ENCODE results near the gene COL28A1. TPM values are rescaled to one million over a fixed set of nuclear protein-coding genes. Genes with fewer than 3 reads are reported as not detected.
"Not testable (repeated sequence)": the region's sequence is repeated elsewhere in the genome, so short reads cannot be mapped to it uniquely, and the experiment has no call there.

COL28A1 gene
- total RNA-seq, 2 donors from 2014 or later, result 0.09 TPM; not detected in 1

- DNase-seq (ENCODE audit: low spot score in 2 of 2); ATAC-seq; H3K36me3 Mint-ChIP-seq; H3K27ac Mint-ChIP-seq: not testable (repeated sequence)
- peaks cover 6 to 10% of the 10 kb centered on the region in 2 donors for H3K9me3 Mint-ChIP-seq
Observed at GRCh38 chr7:7464991-7465765, 70.5 kb downstream of the COL28A1 start.

GRCh38 chr7:7454000-7454399, 81.7 kb downstream of the COL28A1 start:
- no peak for DNase-seq (ENCODE audit: low spot score in 2 of 2)
- H3K27ac Mint-ChIP-seq, result no peak overlapping the region
- no peaks in the 10 kb centered on the region for H3K36me3 Mint-ChIP-seq
- ATAC-seq, result no peak
- peaks cover 3 to 6% of the 10 kb centered on the region in 2 donors for H3K9me3 Mint-ChIP-seq

GRCh38 chr7:7452652-7453051, 83.0 kb downstream of the COL28A1 start:
- ATAC-seq (no peak), DNase-seq (ENCODE audit: low spot score in 2 of 2) (no peak)

GRCh38 chr7:7452119-7452518, 83.6 kb downstream of the COL28A1 start:
- peaks cover 14 to 18% of the 10 kb centered on the region in 2 donors for H3K9me3 Mint-ChIP-seq
- no peak overlapping the region for H3K27ac Mint-ChIP-seq
- peaks cover 0 to 9% of the 10 kb centered on the region in 2 donors for H3K36me3 Mint-ChIP-seq
- DNase-seq (ENCODE audit: low spot score in 2 of 2) (no peak), ATAC-seq (no peak)

More at GRCh38 chr7:7452652-7453051, 83.0 kb downstream of the COL28A1 start:
- Mint-ChIP-seq H3K36me3 (peaks cover 0 to 6% of the 10 kb centered on the region in 2 donors), H3K27ac (no peak overlapping the region), H3K9me3 (peaks cover 10 to 15% of the 10 kb centered on the region in 2 donors)

- no peak for ATAC-seq
- no peak for DNase-seq (ENCODE audit: low spot score in 2 of 2)
- Mint-ChIP-seq H3K36me3 (peaks cover 0 to 22% of the 10 kb centered on the region in 2 donors), H3K27ac (no peak overlapping the region), H3K9me3 (peaks cover 18 to 24% of the 10 kb centered on the region in 2 donors)
Observed at GRCh38 chr7:7449055-7449454, 86.6 kb downstream of the COL28A1 start.

GRCh38 chr7:7446616-7447015, 89.1 kb downstream of the COL28A1 start:
- ATAC-seq (no peak), DNase-seq (ENCODE audit: low spot score in 2 of 2) (no peak)
- no peak overlapping the region for H3K27ac Mint-ChIP-seq
- H3K36me3 Mint-ChIP-seq, result peaks cover 0 to 22% of the 10 kb centered on the region in 2 donors
- peaks cover 18 to 24% of the 10 kb centered on the region in 2 donors for H3K9me3 Mint-ChIP-seq

- DNase-seq (ENCODE audit: low spot score in 2 of 2) (no peak), ATAC-seq (no peak)
- no peak overlapping the region for H3K27ac Mint-ChIP-seq
- peaks cover 0 to 22% of the 10 kb centered on the region in 2 donors for H3K36me3 Mint-ChIP-seq
- H3K9me3 Mint-ChIP-seq, result peaks cover 11 to 20% of the 10 kb centered on the region in 2 donors
Observed at GRCh38 chr7:7443806-7444350, 91.8 kb downstream of the COL28A1 start.

GRCh38 chr7:7439564-7439963, 96.1 kb downstream of the COL28A1 start:
- Mint-ChIP-seq H3K36me3 (peaks cover 0 to 2% of the 10 kb centered on the region in 2 donors), H3K27ac (no peak overlapping the region), H3K9me3 (no peaks in the 10 kb centered on the region)
- DNase-seq (ENCODE audit: low spot score in 2 of 2) (no peak), ATAC-seq (no peak)

- no peaks in the 10 kb centered on the region for H3K9me3 Mint-ChIP-seq
- no peaks in the 10 kb centered on the region for H3K36me3 Mint-ChIP-seq
- H3K27ac Mint-ChIP-seq, result no peak overlapping the region
- DNase-seq (ENCODE audit: low spot score in 2 of 2) (no peak), ATAC-seq (peak; percentile 34 to 36)
Observed at GRCh38 chr7:7438851-7439250, 96.8 kb downstream of the COL28A1 start.

GRCh38 chr7:7435978-7436377, 99.7 kb downstream of the COL28A1 start:
- Mint-ChIP-seq H3K36me3 (no peaks in the 10 kb centered on the region), H3K27ac (no peak overlapping the region), H3K9me3 (no peaks in the 10 kb centered on the region)
- ATAC-seq, result no peak
- DNase-seq (ENCODE audit: low spot score in 2 of 2), result no peak

GRCh38 chr7:7434329-7434728, 101.3 kb downstream of the COL28A1 start:
- Mint-ChIP-seq H3K36me3 (no peaks in the 10 kb centered on the region), H3K9me3 (no peaks in the 10 kb centered on the region), H3K27ac (no peak overlapping the region)
- no peak for ATAC-seq
- no peak for DNase-seq (ENCODE audit: low spot score in 2 of 2)

GRCh38 chr7:7433811-7434210, 101.9 kb downstream of the COL28A1 start:
- ATAC-seq, result no peak
- no peak for DNase-seq (ENCODE audit: low spot score in 2 of 2)
- H3K27ac Mint-ChIP-seq, result no peak overlapping the region
- H3K9me3 Mint-ChIP-seq, result no peaks in the 10 kb centered on the region
- no peaks in the 10 kb centered on the region for H3K36me3 Mint-ChIP-seq

GRCh38 chr7:7432979-7433378, 102.7 kb downstream of the COL28A1 start:
- Mint-ChIP-seq H3K36me3 (no peaks in the 10 kb centered on the region), H3K9me3 (no peaks in the 10 kb centered on the region), H3K27ac (no peak overlapping the region)
- ATAC-seq (no peak), DNase-seq (ENCODE audit: low spot score in 2 of 2) (no peak)

GRCh38 chr7:7428806-7429205, 106.9 kb downstream of the COL28A1 start:
- ATAC-seq (no peak), DNase-seq (ENCODE audit: low spot score in 2 of 2) (no peak)
- Mint-ChIP-seq H3K36me3 (no peaks in the 10 kb centered on the region), H3K9me3 (no peaks in the 10 kb centered on the region), H3K27ac (no peak overlapping the region)

GRCh38 chr7:7427363-7427762, 108.3 kb downstream of the COL28A1 start:
- H3K9me3 Mint-ChIP-seq, result no peaks in the 10 kb centered on the region
- no peak overlapping the region for H3K27ac Mint-ChIP-seq

GRCh38 chr7:7426676-7427075, 109.0 kb downstream of the COL28A1 start:
- Mint-ChIP-seq H3K27ac (no peak overlapping the region), H3K9me3 (no peaks in the 10 kb centered on the region), H3K36me3 (no peaks in the 10 kb centered on the region)
- ATAC-seq, result no peak
- DNase-seq (ENCODE audit: low spot score in 2 of 2), result no peak

More at GRCh38 chr7:7427363-7427762, 108.3 kb downstream of the COL28A1 start:
- ATAC-seq (no peak), DNase-seq (ENCODE audit: low spot score in 2 of 2) (no peak)
- H3K36me3 Mint-ChIP-seq, result no peaks in the 10 kb centered on the region

- Mint-ChIP-seq H3K27ac (no peak overlapping the region), H3K36me3 (no peaks in the 10 kb centered on the region), H3K9me3 (no peaks in the 10 kb centered on the region)
- no peak for ATAC-seq
- no peak for DNase-seq (ENCODE audit: low spot score in 2 of 2)
Observed at GRCh38 chr7:7425321-7425720, 110.4 kb downstream of the COL28A1 start.
